Mesodermal cell (in vitro differentiated cells): ENCODE results near the gene NOTCH1.

Source experiments
- H3K27ac ChIP-seq: 2 replicates; pipeline ENCODE4 v1.7.0; 2013; ENCODE audit warnings: mild to moderate bottlenecking, low read depth, low read length, moderate library complexity; ENCODE audit not compliant: severe bottlenecking
- H3K36me3 ChIP-seq: 2 replicates; pipeline ENCODE4 v1.7.1; 2013; ENCODE audit warnings: mild to moderate bottlenecking, low read length, moderate library complexity; ENCODE audit not compliant: control insufficient read depth, insufficient read depth
- H3K4me1 ChIP-seq: one replicate; pipeline ENCODE4 v1.7.1; 2013; ENCODE audit warnings: mild to moderate bottlenecking, low read length; ENCODE audit not compliant: insufficient read depth, control insufficient read depth, poor library complexity, severe bottlenecking
- H3K4me3 ChIP-seq: 2 replicates; pipeline ENCODE4 v1.7.0; 2013; ENCODE audit warnings: low read length, control low read depth, mild to moderate bottlenecking; ENCODE audit not compliant: insufficient read depth, poor library complexity, severe bottlenecking; ENCODE audit errors: extremely low read depth
- H3K9me3 ChIP-seq: 2 replicates; pipeline ENCODE4 v1.7.1; 2013; ENCODE audit warnings: mild to moderate bottlenecking, low read length, moderate library complexity; ENCODE audit not compliant: control insufficient read depth
- WGBS, 2 experiments: methylation state at CpG; one replicate each; pipeline ENCODE4 v1.1.5; 2013; ENCODE audit warnings: missing lambda C conversion rate in 2 of 2; ENCODE audit not compliant: insufficient coverage in 2 of 2; 5-methylcytosine and 5-hydroxymethylcytosine counted together

Gene NOTCH1

DNA sequence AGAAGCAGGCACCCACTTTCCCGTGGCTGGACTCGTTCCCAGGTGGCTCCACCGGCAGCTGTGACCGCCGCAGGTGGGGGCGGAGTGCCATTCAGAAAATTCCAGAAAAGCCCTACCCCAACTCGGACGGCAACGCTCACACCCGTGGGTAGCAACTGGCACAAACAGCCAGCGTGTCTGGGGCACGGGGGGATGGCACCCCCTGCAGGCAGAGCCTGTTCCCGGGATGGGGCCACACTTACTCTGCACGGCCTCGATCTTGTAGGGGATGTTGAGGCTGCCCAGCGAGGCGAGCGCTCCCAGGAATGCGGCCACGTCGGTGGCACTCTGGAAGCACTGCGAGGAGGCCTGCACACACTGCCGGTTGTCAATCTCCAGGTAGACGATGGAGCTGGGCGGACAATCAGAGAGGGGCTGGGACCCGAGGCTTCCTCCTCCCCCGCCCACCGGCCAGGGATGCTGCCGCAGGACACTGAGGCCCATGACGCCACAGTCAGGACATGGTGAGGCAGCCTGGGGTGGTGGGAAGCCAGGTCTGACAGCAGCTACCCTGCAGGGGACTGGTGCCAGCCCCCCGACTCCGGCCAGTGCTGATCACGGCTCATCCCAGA is 42.8 kb downstream of the NOTCH1 start:
- H3K4me1 ChIP-seq: no peaks in the 10 kb centered on the region
- WGBS, 2 experiments: 92 to 94% methylated on average over 28 to 33 of the region's 33 CpGs
- H3K36me3 ChIP-seq: peaks cover 96% of the 10 kb centered on the region
- no peak overlapping the region for H3K27ac ChIP-seq
- H3K4me3 ChIP-seq: no peak overlapping the region
- no peaks in the 10 kb centered on the region for H3K9me3 ChIP-seq

GRCh38 chr9:136502196-136502595 is 43.7 kb downstream of the NOTCH1 start:
- WGBS, 2 experiments: 97 to 98% methylated on average over 37 to 38 of the region's 38 CpGs
- Histone ChIP-seq H3K9me3 (no peaks in the 10 kb centered on the region), H3K36me3 (peaks cover 94% of the 10 kb centered on the region), H3K4me1 (no peaks in the 10 kb centered on the region), H3K4me3 (no peak overlapping the region), H3K27ac (no peak overlapping the region)

DNA sequence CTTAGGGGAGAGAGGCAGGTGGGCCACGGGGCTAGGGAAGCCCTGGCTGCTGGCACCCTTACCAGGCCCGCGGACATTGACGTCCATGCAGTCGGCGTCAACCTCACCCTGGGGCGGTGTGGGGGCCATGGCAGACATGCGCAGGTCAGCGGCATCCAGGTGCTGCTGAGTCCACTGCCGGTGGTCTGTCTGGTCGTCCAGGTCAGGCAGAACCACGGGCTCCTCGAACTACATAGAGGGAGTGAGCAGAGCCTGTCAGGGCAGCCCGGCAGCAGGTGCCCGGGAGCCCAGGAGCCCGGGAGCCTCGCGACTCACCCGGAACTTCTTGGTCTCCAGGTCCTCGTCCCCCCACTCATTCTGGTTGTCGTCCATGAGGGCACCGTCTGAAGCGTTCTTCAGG is 44.2 kb downstream of the NOTCH1 start:
- peaks cover 95% of the 10 kb centered on the region for H3K36me3 ChIP-seq
- H3K4me3 ChIP-seq: no peak overlapping the region
- H3K9me3 ChIP-seq: no peaks in the 10 kb centered on the region
- no peaks in the 10 kb centered on the region for H3K4me1 ChIP-seq
- 96 to 98% methylated on average over 17 to 23 of the region's 23 CpGs for WGBS, 2 experiments
- no peak overlapping the region for H3K27ac ChIP-seq

- H3K4me1 ChIP-seq: no peaks in the 10 kb centered on the region
- H3K27ac ChIP-seq: no peak overlapping the region
- 96 to 98% methylated on average over 44 to 49 of the region's 50 CpGs for WGBS, 2 experiments
- no peak overlapping the region for H3K4me3 ChIP-seq
- H3K9me3 ChIP-seq: no peaks in the 10 kb centered on the region
- peaks cover 92% of the 10 kb centered on the region for H3K36me3 ChIP-seq
Measured at GRCh38 chr9:136499935-136500910, 45.6 kb downstream of the NOTCH1 start.

GRCh38 chr9:136499071-136499934 is 46.5 kb downstream of the NOTCH1 start:
- Histone ChIP-seq H3K27ac (no peak overlapping the region), H3K4me1 (no peaks in the 10 kb centered on the region), H3K9me3 (no peaks in the 10 kb centered on the region), H3K4me3 (no peak overlapping the region), H3K36me3 (peaks cover 88% of the 10 kb centered on the region)
- 96 to 97% methylated on average over 43 to 46 of the region's 46 CpGs for WGBS, 2 experiments

DNA sequence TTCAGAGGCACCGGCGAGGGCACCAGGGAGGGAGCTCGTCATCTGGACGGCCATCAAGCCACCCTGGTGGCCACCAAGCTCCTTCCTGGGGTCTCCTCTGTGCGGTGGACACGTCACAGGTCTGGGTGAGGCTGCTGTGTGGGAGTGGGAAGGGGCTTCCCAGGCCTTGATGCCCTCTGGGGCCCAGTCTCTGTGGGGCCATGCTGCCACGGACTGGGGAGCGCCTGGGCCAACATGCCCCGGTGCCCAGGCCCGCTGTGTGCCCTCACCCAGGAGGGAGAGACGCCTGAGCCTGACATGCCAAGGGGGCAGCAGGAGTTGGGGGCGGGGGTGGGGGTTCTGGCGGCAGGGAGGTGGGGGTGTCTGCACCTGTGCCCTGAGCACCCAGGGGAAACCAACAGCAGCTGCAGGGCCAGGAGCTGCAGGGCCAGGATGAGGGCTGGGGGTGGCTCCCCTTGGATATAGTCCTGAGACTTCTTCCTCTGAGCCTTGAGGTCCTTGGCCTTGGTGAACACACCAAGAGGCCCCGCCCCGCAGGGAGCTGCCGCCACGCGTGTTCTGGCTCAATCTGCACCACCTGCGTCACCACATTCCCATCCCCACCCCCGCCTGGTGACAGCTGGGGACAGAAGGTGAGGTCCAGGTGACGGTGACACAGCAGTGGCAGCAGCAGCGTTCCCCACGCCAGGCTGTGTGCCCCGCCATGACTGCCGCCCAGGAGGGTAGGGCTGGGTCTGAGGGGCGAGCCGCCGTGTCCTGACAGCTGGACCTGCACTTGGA is 47.7 kb downstream of the NOTCH1 start:
- no peak overlapping the region for H3K4me3 ChIP-seq
- 94 to 98% methylated on average over 16 to 21 of the region's 28 CpGs for WGBS, 2 experiments

GRCh38 chr9:136496801-136497620 is 48.8 kb downstream of the NOTCH1 start:
- no peak overlapping the region for H3K4me3 ChIP-seq
- H3K27ac ChIP-seq: no peak overlapping the region
- no peaks in the 10 kb centered on the region for H3K9me3 ChIP-seq
- 97 to 98% methylated on average over 51 to 56 of the region's 56 CpGs for WGBS, 2 experiments
- peaks cover 66% of the 10 kb centered on the region for H3K36me3 ChIP-seq
- H3K4me1 ChIP-seq: no peaks in the 10 kb centered on the region

More for the DNA sequence above, 47.7 kb downstream of the NOTCH1 start:
- Histone ChIP-seq H3K4me1 (no peaks in the 10 kb centered on the region), H3K36me3 (peaks cover 76% of the 10 kb centered on the region), H3K27ac (no peak overlapping the region), H3K9me3 (no peaks in the 10 kb centered on the region)

DNA sequence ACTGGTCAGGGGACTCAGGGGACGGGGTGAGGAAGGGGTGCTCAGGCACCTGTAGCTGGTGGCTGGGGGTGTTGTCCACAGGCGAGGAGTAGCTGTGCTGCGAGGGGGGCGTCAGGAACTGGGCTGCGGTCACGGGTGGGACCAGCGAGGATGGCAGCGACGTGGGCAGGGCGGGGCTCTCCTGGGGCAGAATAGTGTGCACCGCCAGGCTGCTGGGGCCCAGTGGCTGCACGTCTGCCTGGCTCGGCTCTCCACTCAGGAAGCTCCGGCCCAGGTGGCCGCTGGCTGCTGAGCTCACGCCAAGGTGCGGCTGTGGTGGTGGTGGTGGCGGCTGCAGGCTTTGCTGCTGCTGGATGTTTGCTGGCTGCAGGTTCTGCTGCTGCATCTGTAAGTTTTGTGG is 49.7 kb downstream of the NOTCH1 start:
- Histone ChIP-seq H3K36me3 (peaks cover 58% of the 10 kb centered on the region), H3K9me3 (no peaks in the 10 kb centered on the region), H3K4me3 (no peak overlapping the region), H3K4me1 (no peaks in the 10 kb centered on the region), H3K27ac (no peak overlapping the region)
- 96 to 98% methylated on average over 14 to 18 of the region's 18 CpGs for WGBS, 2 experiments

GRCh38 chr9:136495238-136495800 is 50.5 kb downstream of the NOTCH1 start:
- Histone ChIP-seq H3K27ac (no peak overlapping the region), H3K4me1 (no peaks in the 10 kb centered on the region), H3K4me3 (no peak overlapping the region), H3K36me3 (peaks cover 49% of the 10 kb centered on the region), H3K9me3 (no peaks in the 10 kb centered on the region)
- 86 to 91% methylated on average over 10 of the region's 17 CpGs for WGBS, 2 experiments
